ENCODE results near the gene IFNL3.
"Not testable (repeated sequence)": the region's sequence is repeated elsewhere in the genome, so short reads cannot be mapped to it uniquely, and the experiment has no call there.

Gene IFNL3

GRCh38 chr19:39251846-39252245 lies 7.0 kb upstream of the IFNL3 start:
- no peaks in the 10 kb centered on the region for H3K36me3 ChIP-seq (ENCODE audit: control insufficient read depth, low read depth, low read length)
- no peaks in the 10 kb centered on the region for H3K4me1 ChIP-seq (ENCODE audit: control insufficient read depth, low read depth, low read length)
- no peaks in the 10 kb centered on the region for H3K9me3 ChIP-seq (ENCODE audit: control insufficient read depth, low read depth, low read length)
- peaks cover 49% of the 10 kb centered on the region for H3K27me3 ChIP-seq (ENCODE audit: control insufficient read depth, insufficient read depth, low read length)
- no peak overlapping the region for H3K9ac ChIP-seq (ENCODE audit: low read length)
- no peak overlapping the region for H3K4me3 ChIP-seq (ENCODE audit: low read length)
- no peak overlapping the region for H3K27ac ChIP-seq (ENCODE audit: low read length)

GRCh38 chr19:39251081-39251480 lies 6.3 kb upstream of the IFNL3 start:
- no peaks in the 10 kb centered on the region for H3K36me3 ChIP-seq (ENCODE audit: control insufficient read depth, low read depth, low read length)
- no peak overlapping the region for H3K27ac ChIP-seq (ENCODE audit: low read length)
- no peak overlapping the region for H3K4me3 ChIP-seq (ENCODE audit: low read length)
- no peak overlapping the region for H3K9ac ChIP-seq (ENCODE audit: low read length)
- no peaks in the 10 kb centered on the region for H3K4me1 ChIP-seq (ENCODE audit: control insufficient read depth, low read depth, low read length)
- peaks cover 54% of the 10 kb centered on the region for H3K27me3 ChIP-seq (ENCODE audit: control insufficient read depth, insufficient read depth, low read length)
- no peaks in the 10 kb centered on the region for H3K9me3 ChIP-seq (ENCODE audit: control insufficient read depth, low read depth, low read length)

- no peaks in the 10 kb centered on the region for H3K4me1 ChIP-seq (ENCODE audit: control insufficient read depth, low read depth, low read length)
- no peak within 1 kb of the TSS for H3K9ac ChIP-seq (ENCODE audit: low read length)
- H3K27me3 ChIP-seq (ENCODE audit: control insufficient read depth, insufficient read depth, low read length) = peaks cover 60% of the 10 kb centered on the region
- no peak within 1 kb of the TSS for H3K27ac ChIP-seq (ENCODE audit: low read length)
- H3K36me3 ChIP-seq (ENCODE audit: control insufficient read depth, low read depth, low read length) = no peaks in the 10 kb centered on the region
- H3K9me3 ChIP-seq (ENCODE audit: control insufficient read depth, low read depth, low read length) = no peaks in the 10 kb centered on the region
- H3K4me3 ChIP-seq (ENCODE audit: low read length) = peak within 1 kb of the TSS; percentile 30
Measured at GRCh38 chr19:39248806-39249205, 4.0 kb upstream of the IFNL3 start, which contains the start of gene IFNL4. IFNL4 (minus strand) TSS chr19:39248856.

- no peaks in the 10 kb centered on the region for H3K36me3 ChIP-seq (ENCODE audit: control insufficient read depth, low read depth, low read length)
- H3K9me3 ChIP-seq (ENCODE audit: control insufficient read depth, low read depth, low read length) = no peaks in the 10 kb centered on the region
- H3K9ac ChIP-seq (ENCODE audit: low read length) = no peak overlapping the region
- peak overlapping the region; percentile 30 for H3K4me3 ChIP-seq (ENCODE audit: low read length)
- H3K4me1 ChIP-seq (ENCODE audit: control insufficient read depth, low read depth, low read length) = no peaks in the 10 kb centered on the region
- peaks cover 60% of the 10 kb centered on the region for H3K27me3 ChIP-seq (ENCODE audit: control insufficient read depth, insufficient read depth, low read length)
- no peak overlapping the region for H3K27ac ChIP-seq (ENCODE audit: low read length)
Measured at GRCh38 chr19:39247701-39248664, 3.2 kb upstream of the IFNL3 start.

GRCh38 chr19:39246951-39247669 lies 2.3 kb upstream of the IFNL3 start:
- Histone ChIP-seq H3K9ac (ENCODE audit: low read length) (no peak overlapping the region), H3K4me1 (ENCODE audit: control insufficient read depth, low read depth, low read length) (no peaks in the 10 kb centered on the region), H3K4me3 (ENCODE audit: low read length) (peak overlapping the region; percentile 19), H3K36me3 (ENCODE audit: control insufficient read depth, low read depth, low read length) (no peaks in the 10 kb centered on the region), H3K27ac (ENCODE audit: low read length) (no peak overlapping the region), H3K9me3 (ENCODE audit: control insufficient read depth, low read depth, low read length) (no peaks in the 10 kb centered on the region), H3K27me3 (ENCODE audit: control insufficient read depth, insufficient read depth, low read length) (peaks cover 59% of the 10 kb centered on the region)

GRCh38 chr19:39245166-39245565 lies 360 bp upstream of the IFNL3 start:
- H3K4me1 ChIP-seq (ENCODE audit: control insufficient read depth, low read depth, low read length); H3K36me3 ChIP-seq (ENCODE audit: control insufficient read depth, low read depth, low read length); H3K27ac ChIP-seq (ENCODE audit: low read length); H3K9me3 ChIP-seq (ENCODE audit: control insufficient read depth, low read depth, low read length); H3K4me3 ChIP-seq (ENCODE audit: low read length); H3K9ac ChIP-seq (ENCODE audit: low read length): not testable (repeated sequence)
- H3K27me3 ChIP-seq (ENCODE audit: control insufficient read depth, insufficient read depth, low read length) = peaks cover 44% of the 10 kb centered on the region

- H3K4me1 ChIP-seq (ENCODE audit: control insufficient read depth, low read depth, low read length); H3K9ac ChIP-seq (ENCODE audit: low read length); H3K9me3 ChIP-seq (ENCODE audit: control insufficient read depth, low read depth, low read length); H3K27ac ChIP-seq (ENCODE audit: low read length); H3K4me3 ChIP-seq (ENCODE audit: low read length); H3K36me3 ChIP-seq (ENCODE audit: control insufficient read depth, low read depth, low read length): not testable (repeated sequence)
- H3K27me3 ChIP-seq (ENCODE audit: control insufficient read depth, insufficient read depth, low read length) = peaks cover 30% of the 10 kb centered on the region
Measured at GRCh38 chr19:39243741-39244140, 1.1 kb downstream of the IFNL3 start.

- Histone ChIP-seq H3K4me3 (ENCODE audit: low read length) (no peak overlapping the region), H3K4me1 (ENCODE audit: control insufficient read depth, low read depth, low read length) (no peaks in the 10 kb centered on the region), H3K9ac (ENCODE audit: low read length) (no peak overlapping the region), H3K27ac (ENCODE audit: low read length) (no peak overlapping the region), H3K9me3 (ENCODE audit: control insufficient read depth, low read depth, low read length) (no peaks in the 10 kb centered on the region), H3K36me3 (ENCODE audit: control insufficient read depth, low read depth, low read length) (no peaks in the 10 kb centered on the region), H3K27me3 (ENCODE audit: control insufficient read depth, insufficient read depth, low read length) (peaks cover 3% of the 10 kb centered on the region)
Measured at GRCh38 chr19:39240421-39240820, 4.4 kb downstream of the IFNL3 start.

GRCh38 chr19:39238944-39239343 lies 5.9 kb downstream of the IFNL3 start:
- H3K27me3 ChIP-seq (ENCODE audit: control insufficient read depth, insufficient read depth, low read length) = peaks cover 3% of the 10 kb centered on the region
- no peaks in the 10 kb centered on the region for H3K36me3 ChIP-seq (ENCODE audit: control insufficient read depth, low read depth, low read length)
- H3K4me1 ChIP-seq (ENCODE audit: control insufficient read depth, low read depth, low read length) = no peaks in the 10 kb centered on the region
- no peaks in the 10 kb centered on the region for H3K9me3 ChIP-seq (ENCODE audit: control insufficient read depth, low read depth, low read length)
- H3K27ac ChIP-seq (ENCODE audit: low read length) = no peak overlapping the region
- H3K4me3 ChIP-seq (ENCODE audit: low read length) = no peak overlapping the region
- H3K9ac ChIP-seq (ENCODE audit: low read length) = no peak overlapping the region

- H3K36me3 ChIP-seq (ENCODE audit: control insufficient read depth, low read depth, low read length) = no peaks in the 10 kb centered on the region
- H3K27me3 ChIP-seq (ENCODE audit: control insufficient read depth, insufficient read depth, low read length) = peaks cover 3% of the 10 kb centered on the region
- no peak overlapping the region for H3K27ac ChIP-seq (ENCODE audit: low read length)
- no peak overlapping the region for H3K9ac ChIP-seq (ENCODE audit: low read length)
- no peaks in the 10 kb centered on the region for H3K4me1 ChIP-seq (ENCODE audit: control insufficient read depth, low read depth, low read length)
- no peak overlapping the region for H3K4me3 ChIP-seq (ENCODE audit: low read length)
- H3K9me3 ChIP-seq (ENCODE audit: control insufficient read depth, low read depth, low read length) = no peaks in the 10 kb centered on the region
Measured at GRCh38 chr19:39238209-39238608, 6.6 kb downstream of the IFNL3 start.

- Histone ChIP-seq H3K9me3 (ENCODE audit: control insufficient read depth, low read depth, low read length) (no peaks in the 10 kb centered on the region), H3K4me1 (ENCODE audit: control insufficient read depth, low read depth, low read length) (no peaks in the 10 kb centered on the region), H3K4me3 (ENCODE audit: low read length) (no peak overlapping the region), H3K27ac (ENCODE audit: low read length) (no peak overlapping the region), H3K36me3 (ENCODE audit: control insufficient read depth, low read depth, low read length) (no peaks in the 10 kb centered on the region), H3K27me3 (ENCODE audit: control insufficient read depth, insufficient read depth, low read length) (peaks cover 3% of the 10 kb centered on the region), H3K9ac (ENCODE audit: low read length) (no peak overlapping the region)
Measured at GRCh38 chr19:39237200-39238184, 7.3 kb downstream of the IFNL3 start.

Data from iPS-18a (cell line).